Gastrocnemius medialis (tissue), 4 donors: Measurements from ENCODE around the gene HM13.

ENCODE experiments used
- CTCF ChIP-seq, 5 experiments: fragments of 450-650 bp in 3 of 5; fragments of 200-600 bp in 2 of 5; sonication (generic) in 2 of 5; IDR thresholded peaks in 4 of 5; conservative IDR thresholded peaks in 1 of 5; 1 replicate in 4 of 5; 2 replicates in 1 of 5; pipeline ENCODE4 v1.5.1; 2016 to 2019; ENCODE audit warnings: antibody characterized with exemption in 5 of 5, mild to moderate bottlenecking in 3 of 5, moderate library complexity in 3 of 5
- POLR2A ChIP-seq, 2 donors: fragments of 450-650 bp; IDR thresholded peaks; one replicate each; pipeline ENCODE4 v1.6.1; 2017; ENCODE audit warnings: antibody characterized with exemption in 2 of 2, mild to moderate bottlenecking in 2 of 2, moderate library complexity in 2 of 2

- no peak for TF ChIP-seq CTCF (IDR thresholded peaks at IDR 0.05 in 4 of 5, conservative IDR thresholded peaks at IDR 0.05 in 1 of 5)
- peak; percentile 57 to 67 for TF ChIP-seq POLR2A (IDR thresholded peaks at IDR 0.05)
These were observed 89.8 kb downstream of the HM13 start for GRCh38 chr20:31603822-31604566.
